Uterus (tissue), 2 donors: ENCODE data around the gene PPARG.

ENCODE experiments used
- POLR2A ChIP-seq, 2 donors: fragments of 450-650 bp; IDR thresholded peaks; one replicate each; pipeline ENCODE4 v1.6.1; 2016; ENCODE audit warnings: antibody characterized with exemption in 2 of 2, mild to moderate bottlenecking in 1 of 2, moderate library complexity in 1 of 2
- TF ChIP-seq, protein P1 (sequence below), 4 experiments: fragments of 200-600 bp in 2 of 4; fragments of 450-650 bp in 2 of 4; sonication (generic) in 2 of 4; IDR thresholded peaks; one replicate each; pipeline ENCODE4 v1.5.1; 2016 to 2019; ENCODE audit warnings: antibody characterized with exemption in 4 of 4, mild to moderate bottlenecking in 2 of 4, moderate library complexity in 1 of 4

- TF ChIP-seq, protein P1, sequence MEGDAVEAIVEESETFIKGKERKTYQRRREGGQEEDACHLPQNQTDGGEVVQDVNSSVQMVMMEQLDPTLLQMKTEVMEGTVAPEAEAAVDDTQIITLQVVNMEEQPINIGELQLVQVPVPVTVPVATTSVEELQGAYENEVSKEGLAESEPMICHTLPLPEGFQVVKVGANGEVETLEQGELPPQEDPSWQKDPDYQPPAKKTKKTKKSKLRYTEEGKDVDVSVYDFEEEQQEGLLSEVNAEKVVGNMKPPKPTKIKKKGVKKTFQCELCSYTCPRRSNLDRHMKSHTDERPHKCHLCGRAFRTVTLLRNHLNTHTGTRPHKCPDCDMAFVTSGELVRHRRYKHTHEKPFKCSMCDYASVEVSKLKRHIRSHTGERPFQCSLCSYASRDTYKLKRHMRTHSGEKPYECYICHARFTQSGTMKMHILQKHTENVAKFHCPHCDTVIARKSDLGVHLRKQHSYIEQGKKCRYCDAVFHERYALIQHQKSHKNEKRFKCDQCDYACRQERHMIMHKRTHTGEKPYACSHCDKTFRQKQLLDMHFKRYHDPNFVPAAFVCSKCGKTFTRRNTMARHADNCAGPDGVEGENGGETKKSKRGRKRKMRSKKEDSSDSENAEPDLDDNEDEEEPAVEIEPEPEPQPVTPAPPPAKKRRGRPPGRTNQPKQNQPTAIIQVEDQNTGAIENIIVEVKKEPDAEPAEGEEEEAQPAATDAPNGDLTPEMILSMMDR (IDR thresholded peaks at IDR 0.05) = no peak
- peak; percentile 20 to 28 for TF ChIP-seq POLR2A (IDR thresholded peaks at IDR 0.05)
These were observed at the start of gene PPARG for GRCh38 chr3:12288182-12289129.
